ENCODE measurements around the gene ADAM30. TPM values are rescaled to one million over a fixed set of nuclear protein-coding genes. Genes with fewer than 3 reads are reported as not detected.

Gene ADAM30
- total RNA-seq, 1 donor from 2014 or later = not detected

Other genes starting within 250 kb of the ADAM30 start
- 2.7 and 3.0 TPM in 2 replicates for gene ZNF697, start 248.2 kb downstream of the ADAM30 start, total RNA-seq
- 23.9 and 26.6 TPM in 2 replicates for gene PHGDH, start 184.6 kb downstream of the ADAM30 start, total RNA-seq
- gene HMGCS2, start 127.6 kb downstream of the ADAM30 start, total RNA-seq = not detected in 2 replicates
- not detected in 2 replicates for gene REG4, start 85.1 kb downstream of the ADAM30 start, total RNA-seq
- 52.0 and 55.7 TPM in 2 replicates for gene NOTCH2, start 173.1 kb upstream of the ADAM30 start, total RNA-seq